Liver (tissue), 3 donors: Measurements from ENCODE around the gene ZNF2.

Source experiments
- ATF3 ChIP-seq: IDR thresholded peaks from 2 replicates; pipeline ENCODE4 v1.6.1; 2016; ENCODE audit warnings: antibody characterized with exemption
- FOXA1 ChIP-seq: IDR thresholded peaks from 2 replicates; pipeline ENCODE4 v1.6.1; 2016; ENCODE audit warnings: antibody characterized with exemption
- RAD21 ChIP-seq, 2 donors: IDR thresholded peaks; 2 replicates each; pipeline ENCODE4 v1.6.1; 2016; ENCODE audit warnings: antibody characterized with exemption in 2 of 2, mild to moderate bottlenecking in 2 of 2
- SP1 ChIP-seq: IDR thresholded peaks from 2 replicates; pipeline ENCODE4 v1.6.1; 2018; ENCODE audit warnings: antibody characterized with exemption, mild to moderate bottlenecking
- ZBTB33 ChIP-seq: IDR thresholded peaks from 2 replicates; pipeline ENCODE4 v1.6.1; 2016; ENCODE audit warnings: antibody characterized with exemption
- TF ChIP-seq, protein P1 (sequence below): fragments of 150-350 bp; IDR thresholded peaks from 2 replicates; pipeline ENCODE4 v1.5.1; 2017; ENCODE audit warnings: improper control_type of control experiment, low read depth, low read length; ENCODE audit not compliant: missing input control
- TF ChIP-seq, protein P2 (sequence below): IDR thresholded peaks from 2 replicates; pipeline ENCODE4 v1.6.1; 2016; ENCODE audit warnings: antibody characterized with exemption
- donor health status: healthy.
- donor health status: healthy.

DNA sequence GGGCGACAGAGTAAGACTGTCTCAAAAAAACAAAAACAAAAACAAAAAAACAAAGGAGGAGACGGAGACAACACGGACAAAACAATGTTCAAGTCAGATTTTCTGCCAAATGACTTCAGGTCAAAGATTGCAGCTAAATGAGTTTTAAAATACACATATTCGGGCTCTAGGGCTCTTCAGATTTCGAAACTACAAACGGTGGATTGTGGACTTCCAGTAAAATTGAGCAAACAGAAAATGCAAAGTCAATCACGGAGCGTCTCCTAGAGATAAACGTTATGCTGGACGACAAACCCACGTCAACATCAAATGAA lies 44.6 kb upstream of the ZNF2 start:
- TF ChIP-seq, protein P1, sequence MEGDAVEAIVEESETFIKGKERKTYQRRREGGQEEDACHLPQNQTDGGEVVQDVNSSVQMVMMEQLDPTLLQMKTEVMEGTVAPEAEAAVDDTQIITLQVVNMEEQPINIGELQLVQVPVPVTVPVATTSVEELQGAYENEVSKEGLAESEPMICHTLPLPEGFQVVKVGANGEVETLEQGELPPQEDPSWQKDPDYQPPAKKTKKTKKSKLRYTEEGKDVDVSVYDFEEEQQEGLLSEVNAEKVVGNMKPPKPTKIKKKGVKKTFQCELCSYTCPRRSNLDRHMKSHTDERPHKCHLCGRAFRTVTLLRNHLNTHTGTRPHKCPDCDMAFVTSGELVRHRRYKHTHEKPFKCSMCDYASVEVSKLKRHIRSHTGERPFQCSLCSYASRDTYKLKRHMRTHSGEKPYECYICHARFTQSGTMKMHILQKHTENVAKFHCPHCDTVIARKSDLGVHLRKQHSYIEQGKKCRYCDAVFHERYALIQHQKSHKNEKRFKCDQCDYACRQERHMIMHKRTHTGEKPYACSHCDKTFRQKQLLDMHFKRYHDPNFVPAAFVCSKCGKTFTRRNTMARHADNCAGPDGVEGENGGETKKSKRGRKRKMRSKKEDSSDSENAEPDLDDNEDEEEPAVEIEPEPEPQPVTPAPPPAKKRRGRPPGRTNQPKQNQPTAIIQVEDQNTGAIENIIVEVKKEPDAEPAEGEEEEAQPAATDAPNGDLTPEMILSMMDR: no peak
- TF ChIP-seq ZBTB33 (no peak), SP1 (peak; percentile 23), ATF3 (no peak), RAD21 (IDR thresholded peaks at IDR 0.05) (no peak), FOXA1 (no peak)
- TF ChIP-seq, protein P2, sequence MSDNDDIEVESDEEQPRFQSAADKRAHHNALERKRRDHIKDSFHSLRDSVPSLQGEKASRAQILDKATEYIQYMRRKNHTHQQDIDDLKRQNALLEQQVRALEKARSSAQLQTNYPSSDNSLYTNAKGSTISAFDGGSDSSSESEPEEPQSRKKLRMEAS: peak; percentile 32
